SK-N-SH (cell line): ENCODE results near the gene ESRRG.

ENCODE experiments used
- EP300 ChIP-seq, 2 experiments: IDR thresholded peaks; 2 replicates each; pipeline versions ENCODE4 v1.4.0 to v1.6.1; 2012; ENCODE audit warnings: borderline replicate concordance in 1 of 2, low read depth in 1 of 2, low read length in 1 of 2
- EZH2phosphoT487 ChIP-seq: fragments of 200-600 bp; sonication (generic); IDR thresholded peaks from 2 replicates; pipeline ENCODE4 v1.6.1; 2017; ENCODE audit warnings: low read depth, mixed run types, mild to moderate bottlenecking, antibody characterized with exemption, moderate library complexity, borderline replicate concordance
- GABPA ChIP-seq: IDR thresholded peaks from 2 replicates; pipeline ENCODE4 v1.4.0; 2012; ENCODE audit warnings: low read depth, mild to moderate bottlenecking
- POLR2AphosphoS5 ChIP-seq: IDR thresholded peaks from 2 replicates; pipeline ENCODE4 v1.6.1; 2012; ENCODE audit warnings: low read depth, low read length
- RCOR1 ChIP-seq: fragments of 150-350 bp; IDR thresholded peaks from 2 replicates; pipeline ENCODE4 v1.6.1; 2017; ENCODE audit warnings: antibody characterized with exemption, low read length
- SIN3A ChIP-seq: IDR thresholded peaks from 2 replicates; pipeline ENCODE4 v1.6.1; 2012; ENCODE audit warnings: low read depth, mild to moderate bottlenecking, low read length, moderate library complexity, borderline replicate concordance
- TAF1 ChIP-seq: IDR thresholded peaks from 2 replicates; pipeline ENCODE4 v1.6.1; 2012; ENCODE audit warnings: low read depth, mild to moderate bottlenecking, low read length, moderate library complexity, borderline replicate concordance
- TCF12 ChIP-seq: IDR thresholded peaks from 2 replicates; pipeline ENCODE4 v1.4.0; 2012
- YY1 ChIP-seq: IDR thresholded peaks from 2 replicates; pipeline ENCODE4 v1.4.0; 2012; ENCODE audit warnings: low read depth, mild to moderate bottlenecking
- TF ChIP-seq, protein P1 (sequence below): fragments of 200-600 bp; sonication (generic); IDR thresholded peaks from 2 replicates; pipeline ENCODE4 v1.6.1; 2017; ENCODE audit warnings: antibody characterized with exemption, mild to moderate bottlenecking, moderate library complexity

DNA sequence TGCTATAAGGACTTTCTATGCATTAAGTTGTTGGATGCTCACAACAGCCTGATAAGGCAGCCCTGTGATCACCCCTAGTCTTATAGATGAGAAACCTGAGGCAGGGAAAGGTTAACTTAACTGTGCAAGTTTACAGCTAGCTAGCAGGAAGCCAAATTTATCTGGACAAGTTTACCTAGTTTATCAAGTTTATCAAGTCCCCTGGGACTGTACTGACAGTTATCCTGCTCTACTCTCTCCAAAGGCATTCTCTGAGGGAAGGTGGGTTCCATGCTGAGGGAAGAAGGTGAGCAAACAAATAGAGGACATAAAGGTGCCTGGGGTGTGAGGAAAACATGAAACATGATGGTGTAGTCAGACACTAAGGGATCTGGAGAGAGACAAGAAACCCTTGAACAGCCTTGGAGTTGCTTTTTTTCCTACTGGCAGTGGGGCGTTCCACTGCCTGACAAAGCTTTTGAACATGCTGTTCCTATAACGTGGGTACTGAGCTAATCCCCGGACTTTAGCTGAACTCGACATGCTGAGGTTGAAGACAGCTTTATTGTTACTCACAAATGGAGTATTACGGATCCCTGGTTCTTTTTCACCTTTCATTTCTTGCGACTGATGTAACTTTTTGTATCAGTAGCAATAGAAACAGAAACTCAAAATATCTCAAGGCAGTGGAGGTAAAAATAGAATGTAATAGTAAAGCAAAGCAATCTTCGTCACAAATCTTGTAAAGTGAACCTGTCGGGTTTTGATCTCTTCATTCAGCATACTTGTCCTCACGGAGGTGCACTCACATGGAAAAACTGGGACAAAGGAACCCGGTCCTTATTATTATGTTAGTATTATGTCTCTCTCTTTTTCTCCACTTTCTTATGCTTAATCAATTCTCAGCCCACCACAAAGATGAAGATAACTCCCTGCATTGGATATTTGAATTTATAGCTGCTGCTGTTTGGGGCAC is 42.4 kb upstream of the ESRRG start:
- TF ChIP-seq, protein P1, sequence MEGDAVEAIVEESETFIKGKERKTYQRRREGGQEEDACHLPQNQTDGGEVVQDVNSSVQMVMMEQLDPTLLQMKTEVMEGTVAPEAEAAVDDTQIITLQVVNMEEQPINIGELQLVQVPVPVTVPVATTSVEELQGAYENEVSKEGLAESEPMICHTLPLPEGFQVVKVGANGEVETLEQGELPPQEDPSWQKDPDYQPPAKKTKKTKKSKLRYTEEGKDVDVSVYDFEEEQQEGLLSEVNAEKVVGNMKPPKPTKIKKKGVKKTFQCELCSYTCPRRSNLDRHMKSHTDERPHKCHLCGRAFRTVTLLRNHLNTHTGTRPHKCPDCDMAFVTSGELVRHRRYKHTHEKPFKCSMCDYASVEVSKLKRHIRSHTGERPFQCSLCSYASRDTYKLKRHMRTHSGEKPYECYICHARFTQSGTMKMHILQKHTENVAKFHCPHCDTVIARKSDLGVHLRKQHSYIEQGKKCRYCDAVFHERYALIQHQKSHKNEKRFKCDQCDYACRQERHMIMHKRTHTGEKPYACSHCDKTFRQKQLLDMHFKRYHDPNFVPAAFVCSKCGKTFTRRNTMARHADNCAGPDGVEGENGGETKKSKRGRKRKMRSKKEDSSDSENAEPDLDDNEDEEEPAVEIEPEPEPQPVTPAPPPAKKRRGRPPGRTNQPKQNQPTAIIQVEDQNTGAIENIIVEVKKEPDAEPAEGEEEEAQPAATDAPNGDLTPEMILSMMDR: no peak
- TF ChIP-seq EP300 (IDR thresholded peaks at IDR 0.05; ENCODE audit: borderline replicate concordance in 1 of 2, low read depth in 1 of 2, low read length in 1 of 2) (no peak), TAF1 (no peak), EZH2phosphoT487 (no peak), SIN3A (no peak), POLR2AphosphoS5 (no peak), RCOR1 (no peak), TCF12 (no peak), GABPA (no peak), YY1 (no peak)
